ENCODE data around the gene CHURC1.

The CHURC1 gene

DNA sequence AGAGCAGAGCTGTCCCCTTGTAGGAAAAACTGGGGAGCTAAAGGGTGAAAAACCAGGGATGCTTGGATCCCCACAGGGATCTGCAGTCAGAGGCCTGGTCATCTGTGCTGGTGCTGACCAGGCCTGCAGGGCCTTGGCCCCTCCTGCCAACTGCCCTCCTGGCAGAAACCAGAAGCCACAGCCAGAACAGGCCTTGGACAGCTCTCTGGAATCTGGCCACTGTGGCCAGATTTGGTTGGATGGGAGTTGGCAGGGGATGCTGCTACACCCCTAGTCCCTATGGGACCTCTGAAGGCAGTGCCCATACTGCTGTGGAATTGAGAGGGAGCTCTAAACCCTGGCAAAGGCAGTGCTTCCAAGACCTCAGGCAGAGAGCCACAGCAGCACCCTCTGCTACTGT is 37.5 kb downstream of the CHURC1 start:
- no peak overlapping the region for H3K27ac ChIP-seq
- CTCF ChIA-PET: no interaction called here
- POLR2A ChIA-PET (ENCODE audit: low non-redundant PET): no interaction called here
- TF ChIP-seq, protein P1, sequence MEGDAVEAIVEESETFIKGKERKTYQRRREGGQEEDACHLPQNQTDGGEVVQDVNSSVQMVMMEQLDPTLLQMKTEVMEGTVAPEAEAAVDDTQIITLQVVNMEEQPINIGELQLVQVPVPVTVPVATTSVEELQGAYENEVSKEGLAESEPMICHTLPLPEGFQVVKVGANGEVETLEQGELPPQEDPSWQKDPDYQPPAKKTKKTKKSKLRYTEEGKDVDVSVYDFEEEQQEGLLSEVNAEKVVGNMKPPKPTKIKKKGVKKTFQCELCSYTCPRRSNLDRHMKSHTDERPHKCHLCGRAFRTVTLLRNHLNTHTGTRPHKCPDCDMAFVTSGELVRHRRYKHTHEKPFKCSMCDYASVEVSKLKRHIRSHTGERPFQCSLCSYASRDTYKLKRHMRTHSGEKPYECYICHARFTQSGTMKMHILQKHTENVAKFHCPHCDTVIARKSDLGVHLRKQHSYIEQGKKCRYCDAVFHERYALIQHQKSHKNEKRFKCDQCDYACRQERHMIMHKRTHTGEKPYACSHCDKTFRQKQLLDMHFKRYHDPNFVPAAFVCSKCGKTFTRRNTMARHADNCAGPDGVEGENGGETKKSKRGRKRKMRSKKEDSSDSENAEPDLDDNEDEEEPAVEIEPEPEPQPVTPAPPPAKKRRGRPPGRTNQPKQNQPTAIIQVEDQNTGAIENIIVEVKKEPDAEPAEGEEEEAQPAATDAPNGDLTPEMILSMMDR (conservative IDR thresholded peaks at IDR 0.05; ENCODE audit: low read depth): no peak
- no peak for DNase-seq (ENCODE audit: low spot score)

GRCh38 chr14:64952598-64953309 is 38.5 kb downstream of the CHURC1 start:
- POLR2A ChIA-PET (ENCODE audit: low non-redundant PET): no interaction called here
- no peak for DNase-seq (ENCODE audit: low spot score)
- TF ChIP-seq, protein P1 (conservative IDR thresholded peaks at IDR 0.05; ENCODE audit: low read depth): no peak
- H3K27ac ChIP-seq: no peak overlapping the region
- CTCF ChIA-PET: interaction anchor here (0.6 kb wide), 1 partner anchor 74 kb away, joined by 5 read pairs; no protein-coding TSS in a partner anchor

DNA sequence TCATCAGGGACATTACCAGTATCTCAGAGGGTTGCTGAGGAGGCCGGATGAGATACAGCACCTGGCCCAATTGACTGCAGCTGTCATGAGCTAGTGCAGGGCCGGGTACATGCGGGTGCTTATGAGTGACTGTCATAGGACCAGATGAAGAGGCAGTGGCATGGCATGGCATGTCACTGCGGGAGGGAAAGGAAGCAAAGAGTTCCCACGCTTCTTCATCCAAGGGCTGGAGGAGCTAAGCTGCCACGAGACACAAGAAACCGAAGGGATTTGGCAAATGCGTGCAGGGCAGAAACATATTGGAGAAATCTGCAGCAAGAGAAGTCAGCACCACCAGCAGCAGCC is 39.0 kb downstream of the CHURC1 start:
- H3K27ac ChIP-seq: no peak overlapping the region
- ChIA-PET CTCF (no interaction called here), POLR2A (ENCODE audit: low non-redundant PET) (no interaction called here)
- no peak for DNase-seq (ENCODE audit: low spot score)
- TF ChIP-seq, protein P1 (conservative IDR thresholded peaks at IDR 0.05; ENCODE audit: low read depth): no peak

- DNase-seq (ENCODE audit: low spot score): no peak
- ChIA-PET CTCF (no interaction called here), POLR2A (ENCODE audit: low non-redundant PET) (no interaction called here)
- TF ChIP-seq, protein P1 (conservative IDR thresholded peaks at IDR 0.05; ENCODE audit: low read depth): no peak
- H3K27ac ChIP-seq: no peak overlapping the region
Observed at GRCh38 chr14:64953661-64954060, 39.4 kb downstream of the CHURC1 start.

GRCh38 chr14:64954491-64955240 is 40.4 kb downstream of the CHURC1 start:
- TF ChIP-seq, protein P1 (conservative IDR thresholded peaks at IDR 0.05; ENCODE audit: low read depth): no peak
- no peak overlapping the region for H3K27ac ChIP-seq
- POLR2A ChIA-PET (ENCODE audit: low non-redundant PET): no interaction called here
- no peak for DNase-seq (ENCODE audit: low spot score)
- CTCF ChIA-PET: no interaction called here

GRCh38 chr14:64955297-64955696 is 41.0 kb downstream of the CHURC1 start:
- H3K27ac ChIP-seq: no peak overlapping the region
- TF ChIP-seq, protein P1 (conservative IDR thresholded peaks at IDR 0.05; ENCODE audit: low read depth): no peak
- ChIA-PET CTCF (no interaction called here), POLR2A (ENCODE audit: low non-redundant PET) (no interaction called here)
- DNase-seq (ENCODE audit: low spot score): no peak
